Muscle layer of duodenum (tissue), 2 donors: ENCODE measurements around the gene CRACDL.

Source experiments
- H3K27ac ChIP-seq: one replicate; pipeline ENCODE4 v1.7.0; 2013; ENCODE audit warnings: mild to moderate bottlenecking, low read length
- H3K27me3 ChIP-seq: one replicate; pipeline ENCODE4 v1.7.0; 2013; ENCODE audit warnings: low read depth, mild to moderate bottlenecking, control low read depth, low read length
- H3K36me3 ChIP-seq, 2 donors: one replicate each; pipeline ENCODE4 v1.7.0; 2013; ENCODE audit warnings: low read length in 2 of 2, control low read depth in 1 of 2, mild to moderate bottlenecking in 1 of 2; ENCODE audit not compliant: insufficient read depth in 2 of 2, control insufficient read depth in 1 of 2
- H3K4me1 ChIP-seq, 2 donors: one replicate each; pipeline ENCODE4 v1.7.0; 2013; ENCODE audit warnings: low read length in 2 of 2, mild to moderate bottlenecking in 2 of 2, control low read depth in 1 of 2, moderate library complexity in 1 of 2; ENCODE audit not compliant: insufficient read depth in 2 of 2, control insufficient read depth in 1 of 2
- H3K4me3 ChIP-seq, 2 donors: one replicate each; pipeline ENCODE4 v1.7.0; 2013; ENCODE audit warnings: low read length in 2 of 2, low read depth in 1 of 2, mild to moderate bottlenecking in 1 of 2
- H3K9me3 ChIP-seq, 2 donors: one replicate each; pipeline ENCODE4 v1.7.0; 2013; ENCODE audit warnings: low read length in 2 of 2, control low read depth in 1 of 2, mild to moderate bottlenecking in 1 of 2; ENCODE audit not compliant: control insufficient read depth in 1 of 2
- donor health status: healthy.

The CRACDL gene

GRCh38 chr2:98793275-98793674 is 142.8 kb downstream of the CRACDL start:
- H3K9me3 ChIP-seq, result no peaks in the 10 kb centered on the region
- no peaks in the 10 kb centered on the region for H3K27me3 ChIP-seq
- H3K4me1 ChIP-seq, result peaks cover 0 to 14% of the 10 kb centered on the region in 2 donors
- H3K36me3 ChIP-seq, result no peaks in the 10 kb centered on the region
- H3K27ac ChIP-seq, result no peak overlapping the region
- H3K4me3 ChIP-seq, result no peak overlapping the region

- Histone ChIP-seq H3K27ac (no peak overlapping the region), H3K4me3 (no peak overlapping the region), H3K27me3 (no peaks in the 10 kb centered on the region), H3K36me3 (no peaks in the 10 kb centered on the region), H3K4me1 (peaks cover 0 to 14% of the 10 kb centered on the region in 2 donors), H3K9me3 (no peaks in the 10 kb centered on the region)
Measured at GRCh38 chr2:98790221-98790620, 145.8 kb downstream of the CRACDL start.

GRCh38 chr2:98787700-98788099 is 148.3 kb downstream of the CRACDL start:
- H3K4me1 ChIP-seq, result no peaks in the 10 kb centered on the region
- no peaks in the 10 kb centered on the region for H3K27me3 ChIP-seq
- no peak overlapping the region for H3K4me3 ChIP-seq
- no peak overlapping the region for H3K27ac ChIP-seq
- H3K9me3 ChIP-seq, result peaks cover 0 to under 1% of the 10 kb centered on the region in 2 donors
- no peaks in the 10 kb centered on the region for H3K36me3 ChIP-seq

- H3K36me3 ChIP-seq, result no peaks in the 10 kb centered on the region
- H3K27me3 ChIP-seq, result no peaks in the 10 kb centered on the region
- no peak overlapping the region for H3K4me3 ChIP-seq
- H3K9me3 ChIP-seq, result peaks cover 7 to 12% of the 10 kb centered on the region in 2 donors
- H3K27ac ChIP-seq, result no peak overlapping the region
- H3K4me1 ChIP-seq, result no peaks in the 10 kb centered on the region
Measured at GRCh38 chr2:98786179-98786578, 149.8 kb downstream of the CRACDL start.

GRCh38 chr2:98782570-98782969 is 153.5 kb downstream of the CRACDL start:
- peaks cover 7 to 12% of the 10 kb centered on the region in 2 donors for H3K9me3 ChIP-seq
- no peaks in the 10 kb centered on the region for H3K36me3 ChIP-seq
- H3K27ac ChIP-seq, result no peak overlapping the region
- H3K27me3 ChIP-seq, result no peaks in the 10 kb centered on the region
- no peak overlapping the region for H3K4me3 ChIP-seq
- H3K4me1 ChIP-seq, result no peaks in the 10 kb centered on the region

- H3K27ac ChIP-seq, result no peak overlapping the region
- H3K27me3 ChIP-seq, result no peaks in the 10 kb centered on the region
- no peak overlapping the region for H3K4me3 ChIP-seq
- no peaks in the 10 kb centered on the region for H3K36me3 ChIP-seq
- H3K9me3 ChIP-seq, result peaks cover 7 to 12% of the 10 kb centered on the region in 2 donors
- no peaks in the 10 kb centered on the region for H3K4me1 ChIP-seq
Measured at GRCh38 chr2:98781822-98782221, 154.2 kb downstream of the CRACDL start.

GRCh38 chr2:98778741-98779483 is 157.1 kb downstream of the CRACDL start:
- Histone ChIP-seq H3K9me3 (peaks cover 7 to 12% of the 10 kb centered on the region in 2 donors), H3K27ac (no peak overlapping the region), H3K36me3 (no peaks in the 10 kb centered on the region), H3K27me3 (no peaks in the 10 kb centered on the region), H3K4me1 (no peaks in the 10 kb centered on the region), H3K4me3 (no peak overlapping the region)

- Histone ChIP-seq H3K27ac (no peak overlapping the region), H3K9me3 (peaks cover 7 to 12% of the 10 kb centered on the region in 2 donors), H3K4me1 (no peaks in the 10 kb centered on the region), H3K36me3 (no peaks in the 10 kb centered on the region), H3K4me3 (no peak overlapping the region), H3K27me3 (no peaks in the 10 kb centered on the region)
Measured at GRCh38 chr2:98778151-98778550, 157.9 kb downstream of the CRACDL start.

- Histone ChIP-seq H3K9me3 (peaks cover 7 to 12% of the 10 kb centered on the region in 2 donors), H3K27ac (no peak overlapping the region), H3K4me1 (no peaks in the 10 kb centered on the region), H3K36me3 (no peaks in the 10 kb centered on the region), H3K4me3 (no peak overlapping the region), H3K27me3 (no peaks in the 10 kb centered on the region)
Measured at GRCh38 chr2:98777710-98778109, 158.3 kb downstream of the CRACDL start.

GRCh38 chr2:98777076-98777475 is 158.9 kb downstream of the CRACDL start:
- Histone ChIP-seq H3K4me3 (no peak overlapping the region), H3K27me3 (no peaks in the 10 kb centered on the region), H3K4me1 (no peaks in the 10 kb centered on the region), H3K36me3 (no peaks in the 10 kb centered on the region), H3K9me3 (peaks cover 3 to 6% of the 10 kb centered on the region in 2 donors), H3K27ac (no peak overlapping the region)

- Histone ChIP-seq H3K4me3 (no peak overlapping the region), H3K27ac (no peak overlapping the region), H3K36me3 (no peaks in the 10 kb centered on the region), H3K4me1 (no peaks in the 10 kb centered on the region), H3K27me3 (no peaks in the 10 kb centered on the region), H3K9me3 (no peaks in the 10 kb centered on the region)
Measured at GRCh38 chr2:98776136-98776535, 159.9 kb downstream of the CRACDL start.
